Measurements from ENCODE around the gene SLC16A3. TPM values are rescaled to one million over a fixed set of nuclear protein-coding genes. Genes with fewer than 3 reads are reported as not detected.

SLC16A3 gene
- total and polyA plus RNA-seq, 10 of the 15 experiments (the other 5 are each of a cell fraction or from before 2014, with no cell fraction given), result 0.10 to 46.5 (median 8.0) TPM

GRCh38 chr17:82198092-82198491 lies 30.8 kb upstream of the SLC16A3 start:
- no peak for TF ChIP-seq ZBTB4 (CRISPR knock-in tag; IDR thresholded peaks at IDR 0.05)
- TF ChIP-seq YY1 (IDR thresholded peaks at IDR 0.05; ENCODE audit: low read depth, low read length), result peak; percentile 86
- 0 out of 2 replicates have a peak, but pooled peaks have one; percentile 22 for TF ChIP-seq EED (IDR thresholded peaks at IDR 0.05; ENCODE audit: low read depth)
- Histone ChIP-seq H3K27ac (ENCODE audit: control insufficient read depth, insufficient read depth) (no peak overlapping the region), H3K36me3 (ENCODE audit: control insufficient read depth in 2 of 2, insufficient read depth in 2 of 2, low read length in 1 of 2) (no peaks in the 10 kb centered on the region; a peak in 1 of 4 replicates), H3K27me3 (replicated peaks in 1 of 2; ENCODE audit: control insufficient read depth in 2 of 2, insufficient read depth in 2 of 2, low read length in 1 of 2) (no peaks in the 10 kb centered on the region), H3K4me3 (no peak overlapping the region), H4K20me1 (ENCODE audit: control insufficient read depth, insufficient read depth) (no peaks in the 10 kb centered on the region), H2AFZ (ENCODE audit: control insufficient read depth, low read depth, low read length) (peak overlapping the region; percentile 41), H3K4me1 (ENCODE audit: control insufficient read depth, insufficient read depth, low read length) (peaks cover 9% of the 10 kb centered on the region), H3K9me3 (replicated peaks; ENCODE audit: control insufficient read depth, insufficient read depth, low read length) (no peaks in the 10 kb centered on the region), H3K4me2 (ENCODE audit: control insufficient read depth, insufficient read depth) (peak overlapping the region; percentile 50; the same call in 1 of the 2 replicates), H3K9ac (ENCODE audit: control insufficient read depth, insufficient read depth, low read length) (no peak overlapping the region; the same call in 1 of the 2 replicates), H3K79me2 (ENCODE audit: control insufficient read depth, insufficient read depth, low read length) (no peaks in the 10 kb centered on the region)
- DNase-seq (ENCODE audit: low read depth, low spot score), result no peak
- RAD21 ChIA-PET (ENCODE audit: unreplicated experiment), result interaction anchor here (0.6 kb wide), 1 partner anchor 197 kb away, joined by 3 read pairs; no protein-coding TSS in a partner anchor
- SMC1A ChIA-PET (ENCODE audit: uncharacterized antibody, unreplicated experiment), result interaction anchor here (1.4 kb wide), 2 partner anchors 8 to 13 kb away, joined by 3 to 6 read pairs; no protein-coding TSS in a partner anchor
- CTCF ChIA-PET, result interaction anchor here (0.6 to 1.4 kb wide), 3 partner anchors 10 to 402 kb away, joined by 3 read pairs; no protein-coding TSS in a partner anchor
- WGBS (ENCODE audit: insufficient coverage, insufficient replicate concordance, low lambda C conversion rate, missing lambda C conversion rate), result 34% methylated on average over 4 of the region's 4 CpGs
- POLR2A ChIA-PET, result interaction anchor here (0.5 to 0.6 kb wide), 2 partner anchors 13 kb away, joined by 3 to 6 read pairs; no protein-coding TSS in a partner anchor
- intact Hi-C loops (cut with micrococcal nuclease; ENCODE audit: unreplicated experiment), result no loop called here
- peak; percentile 54 for FAIRE-seq
- no TSS peak for BruUV-seq (replicated peaks)
- ATAC-seq, result peak; percentile 88
- in situ Hi-C loops (cut with MboI), result no loop called here
